HCT116 (cell line): ENCODE data around the gene LMOD1. TPM values are rescaled to one million over a fixed set of nuclear protein-coding genes. Genes with fewer than 3 reads are reported as not detected.

Source experiments
- ATAC-seq: fragments of 200-7000 bp; cut with Tn5 transposase; 2 replicates; pipeline ENCODE4 v1.9.1; 2020; ENCODE audit warnings: mild to moderate bottlenecking, moderate library complexity
- BruUV-seq: library from RNA; stranded (reverse); fragments of 400-500 nt; replicated peaks from 2 replicates; lab custom pipeline; 2021; lab: Mats Ljungman, UMichigan
- CTCF ChIA-PET: fragments of 300-600 bp; sonication (Branson Sonifier 250); formaldehyde crosslinking; loops from one replicate; lab custom pipeline; 2021; ENCODE audit warnings: antibody characterized with exemption; lab: Charles Lee
- POLR2A ChIA-PET: fragments of 300-600, 350-600 bp; sonication (Branson Sonifier 250); formaldehyde crosslinking; loops from one replicate; lab custom pipeline; 2021; ENCODE audit warnings: antibody characterized with exemption; lab: Charles Lee
- RAD21 ChIA-PET, 2 experiments: fragments of 300-600 bp; sonication (Branson Sonifier 250); formaldehyde crosslinking; loops; one replicate each; lab custom pipeline; 2023; ENCODE audit warnings: low total read pairs in 2 of 2; ENCODE audit not compliant: uncharacterized antibody in 2 of 2, unreplicated experiment in 2 of 2, low non-redundant PET in 1 of 2; lab: Charles Lee
- DNase-seq: peaks from one replicate; pipeline ENCODE4 v3.0.0-alpha.2; 2010; ENCODE audit warnings: low read depth, low spot score
- H2AFZ ChIP-seq: fragments of 200-600 bp; shearing (Covaris generic), sonication (generic); 2 replicates; pipeline ENCODE4 v1.6.1; 2017; ENCODE audit warnings: low read depth, mixed run types, mixed read lengths, antibody characterized with exemption, low read length; ENCODE audit not compliant: poor library complexity, severe bottlenecking
- H3K27ac ChIP-seq: 2 replicates; pipeline ENCODE4 v1.5.1; 2012; ENCODE audit warnings: low read depth, low read length
- H3K27me3 ChIP-seq: fragments of 200-600 bp; sonication (generic); 2 replicates; pipeline ENCODE4 v1.6.1; 2016; ENCODE audit warnings: mixed run types, low read length, mixed read lengths; ENCODE audit not compliant: insufficient read depth
- H3K36me3 ChIP-seq, 2 experiments: fragments of 200-500 bp in 1 of 2; fragments of 200-600 bp in 1 of 2; sonication (Bioruptor generic) in 1 of 2; sonication (generic) in 1 of 2; 2 replicates each; pipeline versions ENCODE4 v1.5.1 to v1.6.1; 2014 to 2016; ENCODE audit warnings: low read length in 2 of 2, inconsistent platforms in 1 of 2, mixed read lengths in 1 of 2, mixed run types in 1 of 2; ENCODE audit not compliant: insufficient read depth in 2 of 2, control insufficient read depth in 1 of 2
- H3K4me1 ChIP-seq, 2 experiments: fragments of 200-600 bp in 1 of 2; sonication (generic) in 1 of 2; 2 replicates each; pipeline versions ENCODE4 v1.5.1 to v1.6.1; 2012 to 2017; ENCODE audit warnings: low read length in 2 of 2, inconsistent platforms in 1 of 2, mild to moderate bottlenecking in 1 of 2, mixed read lengths in 1 of 2, mixed run types in 1 of 2, moderate library complexity in 1 of 2; ENCODE audit not compliant: insufficient read depth in 2 of 2, control insufficient read depth in 1 of 2
- H3K4me2 ChIP-seq: fragments of 200-600 bp; sonication (generic); 2 replicates; pipeline ENCODE4 v1.6.1; 2017; ENCODE audit warnings: mixed run types, low read length, mixed read lengths
- H3K4me3 ChIP-seq, 2 experiments: fragments of 200-600 bp in 1 of 2; sonication (generic) in 1 of 2; replicated peaks in 1 of 2; 2 replicates each; pipeline ENCODE4 v1.5.1; 2011 to 2016; ENCODE audit warnings: low read length in 2 of 2, control low read depth in 1 of 2, low read depth in 1 of 2, mild to moderate bottlenecking in 1 of 2, mixed read lengths in 1 of 2, mixed run types in 1 of 2
- H3K79me2 ChIP-seq: fragments of 200-600 bp; sonication (generic); 2 replicates; pipeline ENCODE4 v1.6.1; 2017; ENCODE audit warnings: mild to moderate bottlenecking, mixed run types, low read length, moderate library complexity, mixed read lengths; ENCODE audit not compliant: insufficient read depth
- H3K9ac ChIP-seq: fragments of 200-600 bp; sonication (generic); 2 replicates; pipeline ENCODE4 v1.6.1; 2016; ENCODE audit warnings: low read length, mixed read lengths
- H3K9me2 ChIP-seq: fragments of 200-600 bp; sonication (generic), shearing (Covaris generic); 2 replicates; pipeline ENCODE4 v1.6.1; 2017; ENCODE audit warnings: mixed run types, mild to moderate bottlenecking, moderate library complexity; ENCODE audit not compliant: insufficient read depth
- H3K9me3 ChIP-seq, 2 experiments: fragments of 200-500 bp in 1 of 2; fragments of 200-600 bp in 1 of 2; sonication (Bioruptor generic) in 1 of 2; sonication (generic) in 1 of 2; 2 replicates each; pipeline ENCODE4 v1.6.1; 2014 to 2017; ENCODE audit warnings: low read length in 2 of 2, mixed read lengths in 2 of 2, inconsistent platforms in 1 of 2, low read depth in 1 of 2, mild to moderate bottlenecking in 1 of 2, mixed run types in 1 of 2, moderate library complexity in 1 of 2; ENCODE audit not compliant: control insufficient read depth in 1 of 2, insufficient read depth in 1 of 2
- H4K20me1 ChIP-seq: fragments of 200-600 bp; sonication (generic), shearing (Covaris generic); 2 replicates; pipeline ENCODE4 v1.6.1; 2017; ENCODE audit warnings: mixed run types, mild to moderate bottlenecking, moderate library complexity; ENCODE audit not compliant: insufficient read depth
- ATF3 ChIP-seq: IDR thresholded peaks from 2 replicates; pipeline ENCODE4 v1.6.1; 2012
- CBX3 ChIP-seq: IDR thresholded peaks from 2 replicates; pipeline ENCODE4 v1.6.1; 2012; ENCODE audit warnings: low read depth
- MAX ChIP-seq: IDR thresholded peaks from 2 replicates; pipeline ENCODE4 v1.6.1; 2012
- RAD21 ChIP-seq: IDR thresholded peaks from 2 replicates; pipeline ENCODE4 v1.6.1; 2012; ENCODE audit warnings: low read depth, mild to moderate bottlenecking
- REST ChIP-seq: IDR thresholded peaks from 2 replicates; pipeline ENCODE4 v1.6.1; 2012; ENCODE audit warnings: low read depth
- intact Hi-C: fragments of 100-400 bp; cut with micrococcal nuclease; formaldehyde crosslinking; loops from 2 replicates; pipeline ENCODE4 v1.10.0; 2022
- total RNA-seq: library from RNA; stranded (reverse); gene quantifications from one replicate; pipeline ENCODE4 v1.2.1, GENCODE V29; 2021; ENCODE audit not compliant: unreplicated experiment

LMOD1 gene
- total RNA-seq, 1 experiment from 2014 or later: 0.12 TPM

- H3K9me3 ChIP-seq: no peaks in the 10 kb centered on the region
- no peak overlapping the region for H3K9ac ChIP-seq
- H4K20me1 ChIP-seq: no peaks in the 10 kb centered on the region
- no peaks in the 10 kb centered on the region for H3K36me3 ChIP-seq
- no peak overlapping the region for H3K4me3 ChIP-seq
- H3K4me1 ChIP-seq: peaks cover 10 to 28% of the 10 kb centered on the region in 2 experiments; a peak in 3 of 4 replicates
- ChIA-PET CTCF (interaction anchor here (0.7 to 0.9 kb wide), 3 partner anchors 13 to 90 kb away, joined by 3 read pairs; no protein-coding TSS in a partner anchor), RAD21 (no interaction called here), POLR2A (interaction anchor here (1.0 to 1.2 kb wide), 3 partner anchors 10 to 117 kb away, joined by 3 read pairs; partner anchors contain the start of gene ELF3)
- BruUV-seq: no TSS peak
- no peaks in the 10 kb centered on the region for H3K27me3 ChIP-seq
- no peaks in the 10 kb centered on the region for H3K9me2 ChIP-seq
- H3K4me2 ChIP-seq: no peak overlapping the region
- intact Hi-C loops: no loop called here
- DNase-seq (no peak), ATAC-seq (no peak)
- no peak for TF ChIP-seq CBX3
- no peak for TF ChIP-seq RAD21
- no peak for TF ChIP-seq REST
- TF ChIP-seq ATF3: no peak
- no peak overlapping the region for H3K27ac ChIP-seq
- no peak overlapping the region for H2AFZ ChIP-seq
- H3K79me2 ChIP-seq: no peaks in the 10 kb centered on the region
Observed at GRCh38 chr1:201893431-201893830, 52.9 kb downstream of the LMOD1 start.

GRCh38 chr1:201892211-201892610 is 54.1 kb downstream of the LMOD1 start:
- DNase-seq: no peak
- no TSS peak for BruUV-seq
- POLR2A ChIA-PET: interaction anchor here (1.0 kb wide), 1 partner anchor 9 kb away, joined by 3 read pairs; no protein-coding TSS in a partner anchor
- H3K36me3 ChIP-seq: no peaks in the 10 kb centered on the region
- no peak overlapping the region for H3K27ac ChIP-seq
- H3K4me1 ChIP-seq: peaks cover 17 to 33% of the 10 kb centered on the region in 2 experiments; a peak in 3 of 4 replicates
- H3K4me2 ChIP-seq: no peak overlapping the region
- H3K4me3 ChIP-seq: no peak overlapping the region
- H3K9ac ChIP-seq: no peak overlapping the region
- TF ChIP-seq MAX: no peak
- intact Hi-C loops: no loop called here
- H3K27me3 ChIP-seq: no peaks in the 10 kb centered on the region
- ATAC-seq: no peak
- H4K20me1 ChIP-seq: no peaks in the 10 kb centered on the region
- H2AFZ ChIP-seq: no peak overlapping the region
- H3K9me2 ChIP-seq: no peaks in the 10 kb centered on the region
- RAD21 ChIA-PET: no interaction called here
- H3K79me2 ChIP-seq: no peaks in the 10 kb centered on the region
- CTCF ChIA-PET: no interaction called here
- H3K9me3 ChIP-seq: no peaks in the 10 kb centered on the region
